Activated CD8-positive, alpha-beta memory T cell treated with anti-CD3 and anti-CD28 coated beads, Interleukin-2, amount 10 ng/mL, durations not matched to agents 7 days and 5 days (primary cell): ENCODE measurements around the gene PDE3A. TPM values are rescaled to one million over a fixed set of nuclear protein-coding genes. Genes with fewer than 3 reads are reported as not detected.

Experiments
- ATAC-seq: fragments of 150-1000 bp; cut with Tn5 transposase; one replicate; pipeline ENCODE4 v1.10.0; 2021; ENCODE audit warnings: moderate library complexity
- CTCF ChIA-PET: fragments of 350-600 bp; sonication (Branson Sonifier 250); formaldehyde crosslinking; loops from one replicate; lab custom pipeline; 2021; ENCODE audit warnings: antibody characterized with exemption; lab: Charles Lee
- DNase-seq: peaks from one replicate; pipeline ENCODE4 v3.0.0-alpha.2; 2020
- H3K27ac Mint-ChIP-seq: one replicate; pipeline ENCODE4 v1.8.0; 2021; ENCODE audit warnings: mild to moderate bottlenecking, mixed read lengths
- H3K27me3 Mint-ChIP-seq: one replicate; pipeline ENCODE4 v1.8.0; 2021; ENCODE audit warnings: mixed read lengths
- H3K36me3 Mint-ChIP-seq: one replicate; pipeline ENCODE4 v1.8.0; 2021; ENCODE audit warnings: mild to moderate bottlenecking, mixed read lengths
- H3K4me1 Mint-ChIP-seq: one replicate; pipeline ENCODE4 v1.8.0; 2021; ENCODE audit warnings: mixed read lengths
- H3K4me3 Mint-ChIP-seq: one replicate; pipeline ENCODE4 v1.8.0; 2021; ENCODE audit warnings: mild to moderate bottlenecking, moderate library complexity, mixed read lengths
- H3K9me3 Mint-ChIP-seq: one replicate; pipeline ENCODE4 v1.8.0; 2022; ENCODE audit warnings: low read depth, mixed read lengths
- total RNA-seq, 2 experiments: library from RNA; stranded (reverse); gene quantifications; one replicate each; pipeline ENCODE4 v1.2.3, GENCODE V29; 2021

Gene PDE3A
- total RNA-seq, 2 experiments from 2014 or later = not detected

DNA sequence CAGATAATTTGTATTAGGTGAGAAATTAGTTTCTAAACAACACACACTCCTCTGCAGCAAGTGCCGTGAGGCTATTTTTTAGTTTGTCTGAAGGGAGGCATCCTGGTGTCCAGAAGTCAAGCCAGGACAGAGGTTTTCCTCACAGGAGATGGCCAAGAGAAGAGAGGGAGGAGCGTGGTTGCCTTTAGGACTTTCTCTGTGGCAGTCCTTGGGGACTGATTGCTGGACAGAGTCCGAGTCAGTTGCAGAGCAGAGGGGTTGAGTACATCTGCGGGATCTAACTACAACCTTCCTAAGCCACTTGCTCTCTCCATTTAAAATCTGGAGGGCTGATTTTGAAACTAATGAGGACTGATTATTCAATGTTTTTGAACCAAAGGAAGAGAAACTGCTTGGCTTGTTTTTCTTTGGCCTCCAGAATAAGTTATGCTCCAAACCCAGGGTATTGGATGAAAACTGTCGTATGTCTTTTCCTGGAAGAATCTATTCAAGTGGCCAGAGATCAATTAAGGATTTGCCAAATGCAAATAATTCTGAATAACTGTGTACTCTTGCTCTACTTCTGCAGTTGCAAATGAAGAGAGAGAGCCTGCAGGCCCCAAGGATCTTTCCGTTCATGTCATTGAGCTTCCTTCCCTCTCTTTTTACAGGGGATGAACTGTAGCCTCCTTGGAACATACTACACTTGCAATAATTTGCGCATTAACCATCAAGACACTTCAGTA, 328.0 kb downstream of the PDE3A start:
- Mint-ChIP-seq H3K4me1 (no peaks in the 10 kb centered on the region), H3K27ac (no peak overlapping the region), H3K4me3 (no peak overlapping the region), H3K27me3 (no peaks in the 10 kb centered on the region), H3K36me3 (no peaks in the 10 kb centered on the region), H3K9me3 (no peaks in the 10 kb centered on the region)
- ATAC-seq (no peak), DNase-seq (no peak)
- CTCF ChIA-PET = no interaction called here

DNA sequence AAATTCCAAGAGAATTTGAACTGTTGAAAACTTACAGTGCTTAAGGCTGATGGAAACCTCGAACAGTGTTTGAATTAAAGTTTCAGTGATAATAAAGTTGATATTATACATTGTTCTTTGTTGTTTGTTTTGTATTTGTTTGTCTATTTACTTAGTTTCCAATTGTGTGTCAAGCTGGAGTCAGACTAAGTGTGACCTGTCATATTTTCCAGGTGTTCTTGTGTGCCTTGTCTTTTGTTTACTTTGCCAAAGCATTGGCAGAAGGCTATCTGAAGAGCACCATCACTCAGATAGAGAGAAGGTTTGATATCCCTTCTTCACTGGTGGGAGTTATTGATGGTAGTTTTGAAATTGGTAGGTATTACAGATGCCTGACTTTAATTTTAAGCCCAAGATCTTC, 332.8 kb downstream of the PDE3A start:
- no peaks in the 10 kb centered on the region for H3K36me3 Mint-ChIP-seq
- no peak for DNase-seq

DNA sequence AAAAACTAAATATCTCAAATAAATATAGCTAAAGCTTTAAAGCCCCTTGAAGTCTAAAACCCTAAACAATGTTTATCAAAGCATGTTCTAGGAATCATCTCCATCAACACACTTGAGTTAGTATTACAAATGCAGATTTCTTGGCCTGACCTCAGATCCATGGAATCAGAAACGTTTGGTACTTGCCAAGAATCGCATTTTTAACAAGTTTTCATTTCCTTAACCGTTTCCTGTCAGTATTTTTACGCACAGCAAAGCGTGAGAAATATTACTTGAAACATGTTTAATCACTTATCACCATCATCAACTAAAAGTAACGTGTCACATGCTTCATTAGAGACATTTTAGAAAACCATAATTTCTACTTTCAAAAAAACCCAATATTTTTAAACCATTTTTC, 336.5 kb downstream of the PDE3A start:
- no peaks in the 10 kb centered on the region for H3K27me3 Mint-ChIP-seq
- no peaks in the 10 kb centered on the region for H3K36me3 Mint-ChIP-seq
- no peak overlapping the region for H3K4me3 Mint-ChIP-seq
- DNase-seq (no peak), ATAC-seq (no peak)
- no peaks in the 10 kb centered on the region for H3K4me1 Mint-ChIP-seq
- no peaks in the 10 kb centered on the region for H3K9me3 Mint-ChIP-seq
- H3K27ac Mint-ChIP-seq = no peak overlapping the region
- CTCF ChIA-PET = no interaction called here

More for the DNA sequence above, 332.8 kb downstream of the PDE3A start:
- Mint-ChIP-seq H3K27ac (no peak overlapping the region), H3K4me1 (no peaks in the 10 kb centered on the region), H3K9me3 (no peaks in the 10 kb centered on the region), H3K27me3 (no peaks in the 10 kb centered on the region), H3K4me3 (no peak overlapping the region)
- no peak for ATAC-seq
- CTCF ChIA-PET = no interaction called here

DNA sequence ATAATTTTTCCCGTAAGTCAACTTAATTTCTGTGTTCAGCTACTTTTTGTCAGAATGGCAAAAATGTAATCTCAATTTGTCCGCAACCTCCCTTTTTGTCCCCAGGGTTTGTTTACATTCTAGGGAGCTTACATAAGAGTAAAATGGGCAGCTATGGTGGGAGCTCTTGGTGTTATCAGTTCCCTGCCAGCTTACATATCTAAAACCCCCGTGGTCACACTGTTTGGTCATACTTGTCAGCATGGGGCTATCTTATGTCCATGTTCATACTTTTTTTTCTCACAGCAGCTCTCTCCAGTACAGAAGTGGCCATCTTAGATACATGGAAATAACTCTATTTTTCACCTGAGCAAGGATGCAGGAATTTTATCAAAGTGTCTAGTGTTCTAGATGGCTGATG, 343.5 kb downstream of the PDE3A start:
- H3K9me3 Mint-ChIP-seq = no peaks in the 10 kb centered on the region
- H3K27me3 Mint-ChIP-seq = no peaks in the 10 kb centered on the region
- H3K27ac Mint-ChIP-seq = no peak overlapping the region
- no peaks in the 10 kb centered on the region for H3K36me3 Mint-ChIP-seq
- no peaks in the 10 kb centered on the region for H3K4me1 Mint-ChIP-seq
- no peak overlapping the region for H3K4me3 Mint-ChIP-seq
- DNase-seq (no peak), ATAC-seq (no peak)
- CTCF ChIA-PET = no interaction called here

DNA sequence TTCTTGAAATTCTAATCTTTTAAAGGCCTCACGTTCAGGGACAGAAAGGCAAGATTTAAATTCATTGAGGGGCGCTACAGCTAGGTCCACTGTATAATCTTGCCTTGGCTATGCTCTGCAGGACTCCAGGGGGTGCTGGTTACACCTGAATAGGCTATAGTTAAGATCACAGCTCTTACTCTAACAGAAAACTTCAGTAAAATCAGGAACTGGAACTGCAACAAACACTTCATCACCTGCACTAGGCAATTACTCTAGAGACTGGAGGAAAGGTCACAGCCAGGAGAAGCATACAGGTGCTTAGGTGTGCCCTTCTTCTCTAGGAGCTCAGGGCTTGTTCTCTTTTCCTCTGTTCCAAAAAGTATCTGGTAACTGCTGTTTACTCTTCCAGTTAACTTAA, 347.7 kb downstream of the PDE3A start:
- Mint-ChIP-seq H3K27me3 (no peaks in the 10 kb centered on the region), H3K27ac (no peak overlapping the region), H3K4me1 (no peaks in the 10 kb centered on the region), H3K9me3 (peaks cover 2% of the 10 kb centered on the region), H3K4me3 (no peak overlapping the region), H3K36me3 (no peaks in the 10 kb centered on the region)
- CTCF ChIA-PET = no interaction called here
- ATAC-seq (no peak), DNase-seq (no peak)

DNA sequence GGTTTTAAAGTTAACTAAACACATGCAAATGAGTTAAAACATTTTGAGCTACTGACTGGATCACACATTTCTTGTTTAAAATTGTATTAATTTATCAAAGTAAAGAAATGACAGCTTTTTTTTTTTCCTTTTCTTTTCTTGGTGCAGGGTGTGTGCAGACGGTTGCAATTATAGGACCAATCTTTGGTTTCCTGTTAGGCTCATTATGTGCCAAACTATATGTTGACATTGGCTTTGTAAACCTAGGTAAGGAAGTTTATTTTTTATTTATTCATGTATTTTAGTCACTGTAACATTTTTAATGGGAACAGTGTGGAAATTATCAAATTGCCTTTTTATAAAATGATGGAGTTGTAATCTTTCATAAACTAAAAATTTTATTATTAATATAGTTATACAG, 348.6 kb downstream of the PDE3A start:
- no peak for ATAC-seq
- H3K27me3 Mint-ChIP-seq = no peaks in the 10 kb centered on the region
- DNase-seq = no peak
- no peak overlapping the region for H3K4me3 Mint-ChIP-seq
- H3K9me3 Mint-ChIP-seq = peaks cover 2% of the 10 kb centered on the region
- H3K4me1 Mint-ChIP-seq = no peaks in the 10 kb centered on the region
- CTCF ChIA-PET = no interaction called here
- H3K36me3 Mint-ChIP-seq = no peaks in the 10 kb centered on the region
- H3K27ac Mint-ChIP-seq = no peak overlapping the region

DNA sequence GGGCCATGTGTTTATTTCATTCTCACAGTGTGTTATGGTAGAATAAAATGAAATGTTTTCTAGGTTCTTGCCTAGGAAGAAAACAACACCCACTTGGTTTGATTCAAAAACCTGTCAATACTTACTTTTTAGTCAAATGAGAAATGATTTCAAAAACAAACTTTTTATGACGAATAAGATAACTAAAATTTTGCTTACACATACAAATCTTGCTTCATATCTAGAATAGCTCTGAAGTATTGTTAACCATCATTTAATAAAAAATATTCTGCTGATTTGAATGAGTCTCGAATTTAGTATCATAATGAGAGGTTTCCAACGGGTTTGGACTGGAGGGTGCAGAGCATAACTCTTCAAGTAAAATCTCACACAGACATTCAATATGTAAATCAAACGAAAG, 350.0 kb downstream of the PDE3A start:
- CTCF ChIA-PET = no interaction called here
- no peak for ATAC-seq
- Mint-ChIP-seq H3K27me3 (no peaks in the 10 kb centered on the region), H3K36me3 (no peaks in the 10 kb centered on the region), H3K4me3 (no peak overlapping the region), H3K9me3 (peaks cover 2% of the 10 kb centered on the region), H3K27ac (no peak overlapping the region), H3K4me1 (no peaks in the 10 kb centered on the region)
- no peak for DNase-seq

DNA sequence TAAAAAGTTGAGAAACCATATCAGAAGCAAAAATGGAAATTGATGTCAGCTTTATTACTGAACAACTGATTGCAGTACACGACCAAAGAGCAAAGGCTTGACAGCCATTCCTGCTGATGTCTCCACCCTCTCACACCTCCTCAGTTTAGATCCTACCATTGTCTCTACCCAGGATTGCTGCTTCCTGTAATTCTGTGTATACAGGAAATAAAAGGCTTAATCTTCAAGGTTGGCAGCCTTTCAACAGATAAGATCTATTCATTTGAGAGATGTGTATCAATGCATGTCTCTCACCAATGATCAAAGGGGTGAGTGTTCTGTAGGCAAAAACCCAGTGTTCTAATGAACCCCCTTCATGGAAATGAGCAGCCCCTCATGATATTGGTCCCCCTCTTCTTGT, 353.8 kb downstream of the PDE3A start:
- CTCF ChIA-PET = no interaction called here
- H3K27me3 Mint-ChIP-seq = no peaks in the 10 kb centered on the region
- H3K4me3 Mint-ChIP-seq = no peak overlapping the region
- H3K27ac Mint-ChIP-seq = no peak overlapping the region
- ATAC-seq (no peak), DNase-seq (no peak)
- H3K4me1 Mint-ChIP-seq = no peaks in the 10 kb centered on the region
- peaks cover 2% of the 10 kb centered on the region for H3K9me3 Mint-ChIP-seq
- no peaks in the 10 kb centered on the region for H3K36me3 Mint-ChIP-seq

DNA sequence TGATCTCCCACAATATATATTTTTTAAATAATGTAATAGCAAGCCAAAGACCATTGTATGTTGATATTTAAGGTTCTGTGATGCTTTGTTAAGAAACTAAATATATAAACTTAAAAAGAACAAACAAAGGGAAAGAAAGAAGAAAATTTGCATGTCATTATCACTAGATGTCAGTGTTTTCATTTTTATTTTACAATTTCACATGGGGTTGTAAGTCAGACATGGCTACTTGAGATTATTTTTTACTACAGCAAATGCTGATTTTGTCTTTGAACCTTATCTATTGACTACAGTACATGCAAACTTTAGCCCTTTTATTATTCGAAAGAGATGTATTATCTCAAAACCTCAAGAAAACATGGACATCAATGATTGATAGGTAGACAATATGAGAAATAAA, 362.9 kb downstream of the PDE3A start:
- H3K36me3 Mint-ChIP-seq = no peaks in the 10 kb centered on the region
- no peak overlapping the region for H3K27ac Mint-ChIP-seq
- CTCF ChIA-PET = no interaction called here
- no peak overlapping the region for H3K4me3 Mint-ChIP-seq
- H3K9me3 Mint-ChIP-seq = no peaks in the 10 kb centered on the region
- no peaks in the 10 kb centered on the region for H3K27me3 Mint-ChIP-seq
- no peaks in the 10 kb centered on the region for H3K4me1 Mint-ChIP-seq
- DNase-seq (no peak), ATAC-seq (no peak)
